DOHH2 (cell line): ENCODE results near the gene STRN.
"Not testable (repeated sequence)": the region's sequence is repeated elsewhere in the genome, so short reads cannot be mapped to it uniquely, and the experiment has no call there.

Experiments used
- H3F3A ChIP-seq: fragments of 200-600 bp; sonication (generic), shearing (Covaris generic); 2 replicates; pipeline ENCODE4 v1.6.0; 2016; ENCODE audit warnings: antibody characterized with exemption, mild to moderate bottlenecking; ENCODE audit not compliant: control insufficient read depth, insufficient read depth
- H3K27ac ChIP-seq: fragments of 200-600 bp; sonication (generic); 2 replicates; pipeline ENCODE4 v1.5.1; 2014; ENCODE audit warnings: low read depth, mild to moderate bottlenecking, low read length, moderate library complexity
- H3K27me3 ChIP-seq: fragments of 200-600 bp; sonication (generic); 2 replicates; pipeline ENCODE4 v1.6.1; 2014; ENCODE audit warnings: mild to moderate bottlenecking, low read length, mixed read lengths; ENCODE audit not compliant: control insufficient read depth
- H3K36me3 ChIP-seq: fragments of 200-600 bp; sonication (generic); 2 replicates; pipeline ENCODE4 v1.6.1; 2014; ENCODE audit warnings: mild to moderate bottlenecking, low read length, moderate library complexity, mixed read lengths; ENCODE audit not compliant: control insufficient read depth
- H3K4me1 ChIP-seq: fragments of 200-600 bp; sonication (generic); 2 replicates; pipeline ENCODE4 v1.6.1; 2014; ENCODE audit warnings: mild to moderate bottlenecking, low read length, mixed read lengths; ENCODE audit not compliant: control insufficient read depth
- H3K4me2 ChIP-seq: fragments of 200-600 bp; sonication (generic); 2 replicates; pipeline ENCODE4 v1.6.0; 2014; ENCODE audit warnings: mild to moderate bottlenecking, low read length, moderate library complexity
- H3K4me3 ChIP-seq: fragments of 200-600 bp; sonication (generic); 2 replicates; pipeline ENCODE4 v1.5.1; 2014; ENCODE audit warnings: mild to moderate bottlenecking, low read length, mixed read lengths
- H3K79me2 ChIP-seq: fragments of 200-600 bp; sonication (generic); 2 replicates; pipeline ENCODE4 v1.6.1; 2014; ENCODE audit warnings: mild to moderate bottlenecking, low read length, mixed read lengths; ENCODE audit not compliant: control insufficient read depth
- H3K9me2 ChIP-seq: fragments of 200-600 bp; sonication (generic); replicated peaks from 2 replicates; pipeline ENCODE4 v1.6.1; 2014; ENCODE audit warnings: mild to moderate bottlenecking, low read length, mixed read lengths; ENCODE audit not compliant: control insufficient read depth
- H3K9me3 ChIP-seq: fragments of 200-600 bp; sonication (generic); 2 replicates; pipeline ENCODE4 v1.6.1; 2014; ENCODE audit warnings: antibody characterized with exemption, low read length, mixed read lengths; ENCODE audit not compliant: control insufficient read depth, insufficient read depth
- H4K20me1 ChIP-seq: fragments of 200-600 bp; sonication (generic); 2 replicates; pipeline ENCODE4 v1.6.0; 2014; ENCODE audit warnings: low read depth, mild to moderate bottlenecking, antibody characterized with exemption, low read length, moderate library complexity; ENCODE audit not compliant: control insufficient read depth, insufficient read depth
- EZH2phosphoT487 ChIP-seq: fragments of 200-600 bp; sonication (generic); IDR thresholded peaks from 2 replicates; pipeline ENCODE4 v1.6.1; 2017; ENCODE audit warnings: borderline replicate concordance, mild to moderate bottlenecking, antibody characterized with exemption, low read length, moderate library complexity, mixed read lengths
- TF ChIP-seq, protein P1 (sequence below): fragments of 200-600 bp; sonication (generic); IDR thresholded peaks from one replicate; pipeline ENCODE4 v1.5.1; 2014; ENCODE audit warnings: antibody characterized with exemption, mild to moderate bottlenecking, low read depth, low read length; ENCODE audit not compliant: poor library complexity, severe bottlenecking

The STRN gene

GRCh38 chr2:36831185-36831584 lies 135.2 kb downstream of the STRN start:
- H3K79me2 ChIP-seq = no peaks in the 10 kb centered on the region
- H3K4me3 ChIP-seq = no peak overlapping the region
- H4K20me1 ChIP-seq = no peaks in the 10 kb centered on the region
- no peaks in the 10 kb centered on the region for H3K4me1 ChIP-seq
- H3K27ac ChIP-seq = no peak overlapping the region
- no peaks in the 10 kb centered on the region for H3K9me3 ChIP-seq
- H3K4me2 ChIP-seq = no peak overlapping the region
- no peak for TF ChIP-seq EZH2phosphoT487
- TF ChIP-seq, protein P1, sequence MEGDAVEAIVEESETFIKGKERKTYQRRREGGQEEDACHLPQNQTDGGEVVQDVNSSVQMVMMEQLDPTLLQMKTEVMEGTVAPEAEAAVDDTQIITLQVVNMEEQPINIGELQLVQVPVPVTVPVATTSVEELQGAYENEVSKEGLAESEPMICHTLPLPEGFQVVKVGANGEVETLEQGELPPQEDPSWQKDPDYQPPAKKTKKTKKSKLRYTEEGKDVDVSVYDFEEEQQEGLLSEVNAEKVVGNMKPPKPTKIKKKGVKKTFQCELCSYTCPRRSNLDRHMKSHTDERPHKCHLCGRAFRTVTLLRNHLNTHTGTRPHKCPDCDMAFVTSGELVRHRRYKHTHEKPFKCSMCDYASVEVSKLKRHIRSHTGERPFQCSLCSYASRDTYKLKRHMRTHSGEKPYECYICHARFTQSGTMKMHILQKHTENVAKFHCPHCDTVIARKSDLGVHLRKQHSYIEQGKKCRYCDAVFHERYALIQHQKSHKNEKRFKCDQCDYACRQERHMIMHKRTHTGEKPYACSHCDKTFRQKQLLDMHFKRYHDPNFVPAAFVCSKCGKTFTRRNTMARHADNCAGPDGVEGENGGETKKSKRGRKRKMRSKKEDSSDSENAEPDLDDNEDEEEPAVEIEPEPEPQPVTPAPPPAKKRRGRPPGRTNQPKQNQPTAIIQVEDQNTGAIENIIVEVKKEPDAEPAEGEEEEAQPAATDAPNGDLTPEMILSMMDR = no peak
- no peaks in the 10 kb centered on the region for H3K36me3 ChIP-seq
- no peaks in the 10 kb centered on the region for H3F3A ChIP-seq
- no peaks in the 10 kb centered on the region for H3K9me2 ChIP-seq
- H3K27me3 ChIP-seq = no peaks in the 10 kb centered on the region; the same call in 1 of the 2 replicates

GRCh38 chr2:36824683-36825082 lies 141.7 kb downstream of the STRN start:
- not testable (repeated sequence) for H4K20me1 ChIP-seq, H3K4me1 ChIP-seq, H3K4me3 ChIP-seq, H3K9me3 ChIP-seq, H3K27ac ChIP-seq, H3K4me2 ChIP-seq, H3K79me2 ChIP-seq, H3K36me3 ChIP-seq, H3F3A ChIP-seq, H3K27me3 ChIP-seq, H3K9me2 ChIP-seq

GRCh38 chr2:36824273-36824672 lies 142.1 kb downstream of the STRN start:
- H3K27ac ChIP-seq = no peak overlapping the region
- no peaks in the 10 kb centered on the region for H3F3A ChIP-seq
- H3K9me2 ChIP-seq = no peaks in the 10 kb centered on the region
- H4K20me1 ChIP-seq = no peaks in the 10 kb centered on the region
- H3K27me3 ChIP-seq = no peaks in the 10 kb centered on the region; the same call in 1 of the 2 replicates
- no peaks in the 10 kb centered on the region for H3K79me2 ChIP-seq
- H3K4me2 ChIP-seq = no peak overlapping the region
- H3K4me1 ChIP-seq = no peaks in the 10 kb centered on the region
- H3K36me3 ChIP-seq = no peaks in the 10 kb centered on the region
- no peak for TF ChIP-seq EZH2phosphoT487
- TF ChIP-seq, protein P1 = no peak
- H3K4me3 ChIP-seq = no peak overlapping the region
- no peaks in the 10 kb centered on the region for H3K9me3 ChIP-seq

DNA sequence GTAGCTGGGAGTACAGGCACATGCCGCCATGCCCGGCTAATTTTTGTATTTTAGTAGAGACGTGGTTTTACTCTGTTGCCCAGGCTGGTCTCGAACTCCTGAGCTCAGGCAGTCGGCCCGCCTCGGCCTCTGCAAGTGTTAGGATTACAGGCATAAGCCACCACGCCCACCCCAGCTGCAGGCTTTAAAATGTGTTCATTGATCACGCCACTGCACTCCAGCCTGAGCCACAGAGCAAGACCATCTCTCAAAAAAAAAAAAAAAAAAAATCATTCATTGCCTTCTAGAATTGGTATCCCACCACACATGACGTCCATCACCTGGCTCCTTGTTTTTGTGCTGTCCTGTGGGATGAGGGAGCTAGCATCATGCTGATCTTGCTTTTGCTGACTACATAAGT lies 142.5 kb downstream of the STRN start:
- no peak for TF ChIP-seq EZH2phosphoT487
- TF ChIP-seq, protein P1 = no peak
- Histone ChIP-seq H3K79me2 (no peaks in the 10 kb centered on the region), H3K4me1 (no peaks in the 10 kb centered on the region), H3K27me3 (no peaks in the 10 kb centered on the region; the same call in 1 of the 2 replicates), H3K4me3 (no peak overlapping the region), H4K20me1 (no peaks in the 10 kb centered on the region), H3K36me3 (no peaks in the 10 kb centered on the region), H3K27ac (no peak overlapping the region), H3K9me2 (no peaks in the 10 kb centered on the region), H3K4me2 (no peak overlapping the region), H3F3A (no peaks in the 10 kb centered on the region), H3K9me3 (no peaks in the 10 kb centered on the region)
